H9 (cell line): Measurements from ENCODE around the gene TMEM171. TPM values are rescaled to one million over a fixed set of nuclear protein-coding genes. Genes with fewer than 3 reads are reported as not detected.

Experiments used
- DNase-seq: peaks from one replicate; pipeline ENCODE4 v3.0.0-alpha.2; 2017
- H2AFZ ChIP-seq: one replicate; pipeline ENCODE4 v1.6.1; 2013; ENCODE audit warnings: mild to moderate bottlenecking, low read length, control low read depth, moderate library complexity
- H2AK5ac ChIP-seq: 2 replicates; pipeline ENCODE4 v1.6.1; 2013; ENCODE audit warnings: low read length, control low read depth, mixed read lengths; ENCODE audit not compliant: insufficient read length
- H2BK120ac ChIP-seq: one replicate; pipeline ENCODE4 v1.6.1; 2013; ENCODE audit warnings: low read depth, mild to moderate bottlenecking, low read length, control low read depth, inconsistent platforms; ENCODE audit not compliant: poor library complexity, severe bottlenecking
- H2BK12ac ChIP-seq: 2 replicates; pipeline ENCODE4 v1.6.1; 2013; ENCODE audit warnings: low read length, control low read depth, mixed read lengths, low read depth; ENCODE audit not compliant: insufficient read length
- H2BK15ac ChIP-seq: 2 replicates; pipeline ENCODE4 v1.6.1; 2013; ENCODE audit warnings: low read depth, low read length, control low read depth
- H2BK20ac ChIP-seq: one replicate; pipeline ENCODE4 v1.6.1; 2013; ENCODE audit warnings: low read depth, mild to moderate bottlenecking, low read length, control low read depth, inconsistent platforms; ENCODE audit not compliant: poor library complexity, severe bottlenecking
- H2BK5ac ChIP-seq: 2 replicates; pipeline ENCODE4 v1.6.1; 2013; ENCODE audit warnings: low read length, control low read depth, mixed read lengths; ENCODE audit not compliant: insufficient read length
- H3K14ac ChIP-seq: 2 replicates; pipeline ENCODE4 v1.6.1; 2013; ENCODE audit warnings: low read length, control low read depth; ENCODE audit not compliant: insufficient read depth
- H3K18ac ChIP-seq: 2 replicates; pipeline ENCODE4 v1.6.1; 2013; ENCODE audit warnings: low read depth, mild to moderate bottlenecking, mixed read lengths, low read length, control low read depth; ENCODE audit not compliant: insufficient read length
- H3K23ac ChIP-seq: 2 replicates; pipeline ENCODE4 v1.6.1; 2013; ENCODE audit warnings: low read length, control low read depth, mixed read lengths, low read depth; ENCODE audit not compliant: insufficient read length
- H3K23me2 ChIP-seq: 2 replicates; pipeline ENCODE4 v1.6.1; 2013; ENCODE audit warnings: low read depth, mild to moderate bottlenecking, mixed read lengths, low read length, control low read depth; ENCODE audit not compliant: insufficient read length, poor library complexity, severe bottlenecking
- H3K27ac ChIP-seq: 2 replicates; pipeline ENCODE4 v1.5.1; 2013; ENCODE audit warnings: low read length, control low read depth, mixed read lengths, low read depth; ENCODE audit not compliant: insufficient read length
- H3K27me3 ChIP-seq: 2 replicates; pipeline ENCODE4 v1.6.1; 2013; ENCODE audit warnings: low read length, control low read depth, inconsistent platforms; ENCODE audit not compliant: insufficient read depth
- H3K4ac ChIP-seq: 2 replicates; pipeline ENCODE4 v1.6.1; 2013; ENCODE audit warnings: low read depth, mild to moderate bottlenecking, control low read depth, inconsistent platforms, low read length, moderate library complexity
- H3K4me1 ChIP-seq: 2 replicates; pipeline ENCODE4 v1.6.1; 2013; ENCODE audit warnings: low read length, control low read depth, inconsistent platforms; ENCODE audit not compliant: insufficient read depth
- H3K4me2 ChIP-seq: 2 replicates; pipeline ENCODE4 v1.6.1; 2013; ENCODE audit warnings: low read length, control low read depth, mixed read lengths; ENCODE audit not compliant: insufficient read length, insufficient read depth
- H3K56ac ChIP-seq: 2 replicates; pipeline ENCODE4 v1.6.1; 2013; ENCODE audit warnings: low read depth, mild to moderate bottlenecking, mixed read lengths, low read length, control low read depth; ENCODE audit not compliant: insufficient read length
- H3K79me1 ChIP-seq: 2 replicates; pipeline ENCODE4 v1.6.1; 2013; ENCODE audit warnings: low read depth, mild to moderate bottlenecking, moderate library complexity, low read length, control low read depth, inconsistent platforms; ENCODE audit not compliant: insufficient read depth, poor library complexity, severe bottlenecking
- H3K79me2 ChIP-seq: 2 replicates; pipeline ENCODE4 v1.6.1; 2013; ENCODE audit warnings: low read length, control low read depth, inconsistent platforms; ENCODE audit not compliant: insufficient read depth
- H3K9ac ChIP-seq: 2 replicates; pipeline ENCODE4 v1.6.1; 2013; ENCODE audit warnings: low read length, control low read depth, mixed read lengths; ENCODE audit not compliant: insufficient read length; ENCODE audit errors: extremely low read depth
- H3K9me3 ChIP-seq: one replicate; pipeline ENCODE4 v1.6.1; 2013; ENCODE audit warnings: low read depth, low read length, inconsistent platforms; ENCODE audit not compliant: control insufficient read depth
- H3T11ph ChIP-seq: one replicate; pipeline ENCODE4 v1.6.1; 2013; ENCODE audit warnings: mild to moderate bottlenecking, low read length, control low read depth, inconsistent platforms
- H4K20me1 ChIP-seq: one replicate; pipeline ENCODE4 v1.6.1; 2013; ENCODE audit not compliant: control insufficient read depth, insufficient read length, insufficient read depth
- H4K5ac ChIP-seq: 2 replicates; pipeline ENCODE4 v1.6.1; 2013; ENCODE audit warnings: low read depth, mild to moderate bottlenecking, mixed read lengths, low read length, control low read depth; ENCODE audit not compliant: insufficient read length
- H4K8ac ChIP-seq: replicated peaks from 2 replicates; pipeline ENCODE4 v1.6.1; 2013; ENCODE audit warnings: low read length, control low read depth, mixed read lengths, low read depth; ENCODE audit not compliant: insufficient read length
- H4K91ac ChIP-seq: 2 replicates; pipeline ENCODE4 v1.6.1; 2013; ENCODE audit warnings: low read depth, mild to moderate bottlenecking, moderate library complexity, mixed read lengths, low read length, control low read depth; ENCODE audit not compliant: insufficient read length
- H3K27ac Mint-ChIP-seq, 3 experiments: 2 replicates in 2 of 3; 3 replicates in 1 of 3; pipeline ENCODE4 v1.8.0; 2020 to 2021; ENCODE audit warnings: mixed read lengths in 3 of 3, mild to moderate bottlenecking in 1 of 3, moderate library complexity in 1 of 3
- H3K27me3 Mint-ChIP-seq: 2 replicates; pipeline ENCODE4 v1.8.0; 2021; ENCODE audit warnings: low read depth, mild to moderate bottlenecking, moderate library complexity, mixed read lengths
- H3K36me3 Mint-ChIP-seq, 3 experiments: 2 replicates in 2 of 3; 3 replicates in 1 of 3; pipeline ENCODE4 v1.8.0; 2020 to 2021; ENCODE audit warnings: low read depth in 3 of 3, mixed read lengths in 3 of 3; ENCODE audit not compliant: insufficient read depth in 1 of 3
- H3K4me1 Mint-ChIP-seq, 2 experiments: 2 replicates each; pipeline ENCODE4 v1.8.0; 2020; ENCODE audit warnings: mixed read lengths in 2 of 2
- H3K4me3 Mint-ChIP-seq, 2 experiments: 2 replicates in 1 of 2; 3 replicates in 1 of 2; pipeline ENCODE4 v1.8.0; 2020 to 2021; ENCODE audit warnings: mild to moderate bottlenecking in 2 of 2, mixed read lengths in 2 of 2, moderate library complexity in 1 of 2
- H3K9me3 Mint-ChIP-seq, 2 experiments: 2 replicates in 1 of 2; 3 replicates in 1 of 2; pipeline ENCODE4 v1.8.0; 2020; ENCODE audit warnings: mild to moderate bottlenecking in 2 of 2, mixed read lengths in 2 of 2, moderate library complexity in 1 of 2
- WGBS: extraction: QIAGEN DNeasy Blood & Tissue Kit; methylation state at CpG from one replicate; pipeline ENCODE4 v1.1.7; 2013; ENCODE audit warnings: missing lambda C conversion rate, low lambda C conversion rate, mixed read lengths; ENCODE audit not compliant: insufficient read length; ENCODE audit errors: extremely low coverage; 5-methylcytosine and 5-hydroxymethylcytosine counted together
- total RNA-seq: library from RNA; stranded (reverse); gene quantifications from 2 replicates; pipeline ENCODE4 v1.2.1, GENCODE V29; 2021
- TF ChIP-seq, protein P1 (sequence below): fragments of 200-600 bp; sonication (generic); conservative IDR thresholded peaks from 3 replicates; pipeline ENCODE4 v1.8.0; 2021; ENCODE audit warnings: antibody characterized with exemption, mild to moderate bottlenecking

Gene TMEM171
- total RNA-seq, 1 experiment from 2014 or later, result 0.42 TPM

GRCh38 chr5:73155271-73156222 lies 35.2 kb downstream of the TMEM171 start:
- Histone ChIP-seq H2BK5ac (no peak overlapping the region), H3K23me2 (no peaks in the 10 kb centered on the region), H3K4ac (no peak overlapping the region), H3K9ac (no peak overlapping the region), H3K4me1 (no peaks in the 10 kb centered on the region), H4K8ac (no peak overlapping the region), H3K79me2 (no peaks in the 10 kb centered on the region), H4K91ac (no peak overlapping the region), H4K5ac (no peak overlapping the region), H3K79me1 (no peaks in the 10 kb centered on the region), H3K27ac (no peak overlapping the region), H3K9me3 (no peaks in the 10 kb centered on the region), H4K20me1 (no peaks in the 10 kb centered on the region), H2BK120ac (no peak overlapping the region), H2AK5ac (no peak overlapping the region), H3K56ac (no peak overlapping the region), H3T11ph (no peak overlapping the region), H3K4me2 (no peak overlapping the region), H3K14ac (0 out of 2 replicates have a peak overlapping the region, but pooled peaks have one; percentile 24), H3K23ac (no peak overlapping the region), H2BK12ac (no peak overlapping the region), H3K18ac (no peak overlapping the region), H2BK20ac (no peak overlapping the region), H3K27me3 (no peaks in the 10 kb centered on the region), H2BK15ac (no peak overlapping the region), H2AFZ (no peak overlapping the region)
- no peak overlapping the region for H3K4me3 Mint-ChIP-seq
- peaks cover 4% of the 10 kb centered on the region for H3K27me3 Mint-ChIP-seq
- H3K4me1 Mint-ChIP-seq, result peaks cover 8 to 11% of the 10 kb centered on the region in 2 experiments; a peak in 3 of 4 replicates
- TF ChIP-seq, protein P1, sequence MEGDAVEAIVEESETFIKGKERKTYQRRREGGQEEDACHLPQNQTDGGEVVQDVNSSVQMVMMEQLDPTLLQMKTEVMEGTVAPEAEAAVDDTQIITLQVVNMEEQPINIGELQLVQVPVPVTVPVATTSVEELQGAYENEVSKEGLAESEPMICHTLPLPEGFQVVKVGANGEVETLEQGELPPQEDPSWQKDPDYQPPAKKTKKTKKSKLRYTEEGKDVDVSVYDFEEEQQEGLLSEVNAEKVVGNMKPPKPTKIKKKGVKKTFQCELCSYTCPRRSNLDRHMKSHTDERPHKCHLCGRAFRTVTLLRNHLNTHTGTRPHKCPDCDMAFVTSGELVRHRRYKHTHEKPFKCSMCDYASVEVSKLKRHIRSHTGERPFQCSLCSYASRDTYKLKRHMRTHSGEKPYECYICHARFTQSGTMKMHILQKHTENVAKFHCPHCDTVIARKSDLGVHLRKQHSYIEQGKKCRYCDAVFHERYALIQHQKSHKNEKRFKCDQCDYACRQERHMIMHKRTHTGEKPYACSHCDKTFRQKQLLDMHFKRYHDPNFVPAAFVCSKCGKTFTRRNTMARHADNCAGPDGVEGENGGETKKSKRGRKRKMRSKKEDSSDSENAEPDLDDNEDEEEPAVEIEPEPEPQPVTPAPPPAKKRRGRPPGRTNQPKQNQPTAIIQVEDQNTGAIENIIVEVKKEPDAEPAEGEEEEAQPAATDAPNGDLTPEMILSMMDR, result no peak
- no peak overlapping the region for H3K27ac Mint-ChIP-seq
- H3K9me3 Mint-ChIP-seq, result no peaks in the 10 kb centered on the region
- H3K36me3 Mint-ChIP-seq, result no peaks in the 10 kb centered on the region
- no CpG with 5 or more reads among the region's 18 CpGs for WGBS
- DNase-seq, result no peak
